Mucosa of descending colon (tissue), 3 donors: ENCODE data around the gene SPTBN1. TPM values are rescaled to one million over a fixed set of nuclear protein-coding genes. Genes with fewer than 3 reads are reported as not detected.

Experiments used
- ATAC-seq: fragments of 200-7000 bp; cut with Tn5 transposase; one replicate; pipeline ENCODE4 v1.9.1; 2020; ENCODE audit warnings: mild to moderate bottlenecking, moderate library complexity
- DNase-seq, 3 donors: peaks; one replicate each; pipeline ENCODE4 v3.0.0-alpha.2; 2020
- H3K36me3 ChIP-seq: fragments of 200-600 bp; one replicate; pipeline ENCODE4 v1.8.0; 2021; ENCODE audit warnings: low read depth, mild to moderate bottlenecking
- H3K4me1 ChIP-seq: fragments of 200-600 bp; one replicate; pipeline ENCODE4 v1.8.0; 2021; ENCODE audit warnings: low read depth, mild to moderate bottlenecking
- H3K4me3 ChIP-seq: fragments of 200-600 bp; one replicate; pipeline ENCODE4 v1.8.0; 2021; ENCODE audit warnings: mild to moderate bottlenecking
- H3K9me3 ChIP-seq: fragments of 200-600 bp; one replicate; pipeline ENCODE4 v1.8.0; 2021; ENCODE audit warnings: mild to moderate bottlenecking
- intact Hi-C, 2 donors: fragments of 100-400 bp; cut with DNase I in 1 of 2; cut with micrococcal nuclease in 1 of 2; formaldehyde crosslinking; loops; one replicate each; pipeline versions ENCODE4 v1.11.0 to v1.11.1; 2022; cut with DNase I, micrococcal nuclease
- total RNA-seq, 3 donors: library from RNA; stranded (reverse); fragmentation: NEBNext Ultra II Directional in 2 of 3; extraction: Animal tissue kit (Norgen Biotek cat#: 25700) in 2 of 3; gene quantifications; one replicate each; pipeline versions ENCODE4 v1.2.1 to v1.2.4, GENCODE V29; 2021 to 2023
- TF ChIP-seq, protein P1 (sequence below): fragments of 200-600 bp; IDR thresholded peaks from one replicate; pipeline ENCODE4 v1.8.0; 2022; ENCODE audit warnings: antibody characterized with exemption, mild to moderate bottlenecking
- donor health status: DM: no; HTN: no; CAD: no; lungs with moderate emphysema.
- donor health status: DM: no; HTN: no; CAD: no.
- donor health status: DM: no; HTN: yes; CAD: no.

SPTBN1 gene
- total RNA-seq, 3 donors from 2014 or later, result 237 to 396 (median 392) TPM

DNA sequence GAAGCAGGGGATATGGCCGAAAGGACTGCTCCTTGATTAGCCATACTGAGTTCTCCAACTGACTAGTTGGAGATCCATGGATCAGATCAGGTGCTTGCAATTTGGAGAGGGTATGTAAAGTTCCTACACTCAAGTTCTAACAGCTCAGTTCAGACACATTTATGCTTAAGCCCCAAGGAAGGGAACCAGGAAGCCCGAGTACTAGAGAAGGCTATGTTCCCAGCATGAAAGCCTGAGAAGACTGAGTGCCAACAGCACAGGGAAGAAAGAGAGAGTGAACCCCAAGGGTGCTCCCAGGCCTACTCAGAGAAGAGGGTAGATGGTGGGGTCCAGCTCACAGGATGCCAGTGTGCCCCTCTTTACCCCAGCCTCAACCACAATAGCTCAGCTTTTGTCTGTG is 16.1 kb upstream of the SPTBN1 start:
- Histone ChIP-seq H3K4me3 (no peak overlapping the region), H3K36me3 (no peaks in the 10 kb centered on the region), H3K9me3 (no peaks in the 10 kb centered on the region), H3K4me1 (no peaks in the 10 kb centered on the region)
- DNase-seq (no peak), ATAC-seq (no peak)
- intact Hi-C loops, result no loop called here
- TF ChIP-seq, protein P1, sequence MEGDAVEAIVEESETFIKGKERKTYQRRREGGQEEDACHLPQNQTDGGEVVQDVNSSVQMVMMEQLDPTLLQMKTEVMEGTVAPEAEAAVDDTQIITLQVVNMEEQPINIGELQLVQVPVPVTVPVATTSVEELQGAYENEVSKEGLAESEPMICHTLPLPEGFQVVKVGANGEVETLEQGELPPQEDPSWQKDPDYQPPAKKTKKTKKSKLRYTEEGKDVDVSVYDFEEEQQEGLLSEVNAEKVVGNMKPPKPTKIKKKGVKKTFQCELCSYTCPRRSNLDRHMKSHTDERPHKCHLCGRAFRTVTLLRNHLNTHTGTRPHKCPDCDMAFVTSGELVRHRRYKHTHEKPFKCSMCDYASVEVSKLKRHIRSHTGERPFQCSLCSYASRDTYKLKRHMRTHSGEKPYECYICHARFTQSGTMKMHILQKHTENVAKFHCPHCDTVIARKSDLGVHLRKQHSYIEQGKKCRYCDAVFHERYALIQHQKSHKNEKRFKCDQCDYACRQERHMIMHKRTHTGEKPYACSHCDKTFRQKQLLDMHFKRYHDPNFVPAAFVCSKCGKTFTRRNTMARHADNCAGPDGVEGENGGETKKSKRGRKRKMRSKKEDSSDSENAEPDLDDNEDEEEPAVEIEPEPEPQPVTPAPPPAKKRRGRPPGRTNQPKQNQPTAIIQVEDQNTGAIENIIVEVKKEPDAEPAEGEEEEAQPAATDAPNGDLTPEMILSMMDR, result no peak

DNA sequence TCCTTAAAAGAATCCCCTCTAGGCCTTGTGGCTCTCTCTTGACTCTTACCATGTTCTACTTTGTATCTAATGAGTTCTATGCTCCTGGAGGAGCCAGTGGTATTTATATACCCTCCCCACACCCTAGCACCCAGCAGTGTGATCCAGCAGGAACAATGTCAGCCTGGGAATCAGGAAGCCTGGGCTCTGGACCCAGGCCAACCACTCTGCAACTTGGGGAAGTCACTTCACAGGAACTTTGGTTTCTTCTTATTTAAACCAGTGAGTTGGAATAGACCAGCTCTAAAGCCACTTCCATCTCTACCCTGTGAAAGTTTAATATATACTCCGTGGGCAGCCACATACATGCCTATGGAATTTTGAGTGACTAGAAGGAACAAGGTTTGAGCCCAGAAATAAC is 11.6 kb upstream of the SPTBN1 start:
- H3K9me3 ChIP-seq, result no peaks in the 10 kb centered on the region
- no peaks in the 10 kb centered on the region for H3K4me1 ChIP-seq
- intact Hi-C loops, result no loop called here
- no peak for DNase-seq
- H3K4me3 ChIP-seq, result no peak overlapping the region
- no peaks in the 10 kb centered on the region for H3K36me3 ChIP-seq
- TF ChIP-seq, protein P1, result no peak
- no peak for ATAC-seq

DNA sequence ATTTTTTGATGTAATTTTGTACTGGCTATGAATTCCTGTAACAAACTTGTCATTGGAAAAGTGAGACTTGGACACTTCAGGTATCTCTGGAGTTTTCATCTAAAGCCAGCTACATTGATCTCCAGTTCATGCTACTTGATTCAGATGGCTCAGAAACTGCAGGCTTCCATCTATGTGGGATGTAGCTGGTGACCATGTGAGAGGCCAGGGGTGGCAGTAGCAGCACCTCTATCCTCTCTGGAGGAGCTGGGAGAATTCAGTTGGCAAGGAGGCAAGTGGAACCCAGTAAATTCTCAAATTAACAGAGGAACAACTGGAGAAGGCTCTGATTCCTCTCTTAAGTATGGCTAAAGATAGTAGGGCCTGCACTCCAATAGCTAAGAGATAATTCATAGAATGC is 10.0 kb upstream of the SPTBN1 start:
- TF ChIP-seq, protein P1, result no peak
- DNase-seq, result no peak
- no peak for ATAC-seq

DNA sequence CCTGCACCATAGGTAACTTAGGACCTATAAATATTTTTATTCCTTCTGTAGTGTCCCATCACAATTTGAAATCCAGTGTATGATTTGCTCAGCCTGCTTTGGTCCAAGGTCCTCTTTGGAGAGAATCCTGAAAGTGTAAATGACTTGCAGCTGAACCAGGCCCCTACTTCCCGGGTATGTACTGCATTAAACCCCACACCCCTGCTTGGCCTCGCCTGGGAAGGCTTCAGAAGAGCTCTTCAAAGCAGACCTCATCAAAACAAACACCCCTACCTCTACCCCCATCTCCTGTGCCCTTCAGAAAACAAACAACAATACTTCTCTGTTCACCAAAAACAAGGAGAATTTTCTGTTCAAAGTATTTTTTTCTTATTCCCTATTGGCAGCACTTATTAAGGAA is 9.5 kb upstream of the SPTBN1 start:
- DNase-seq (no peak), ATAC-seq (no peak)
- TF ChIP-seq, protein P1, result no peak
- Histone ChIP-seq H3K4me3 (no peak overlapping the region), H3K36me3 (no peaks in the 10 kb centered on the region), H3K4me1 (no peaks in the 10 kb centered on the region), H3K9me3 (no peaks in the 10 kb centered on the region)
- intact Hi-C loops, result no loop called here

More for the DNA sequence above, 10.0 kb upstream of the SPTBN1 start:
- intact Hi-C loops, result no loop called here
- Histone ChIP-seq H3K9me3 (no peaks in the 10 kb centered on the region), H3K4me1 (no peaks in the 10 kb centered on the region), H3K4me3 (no peak overlapping the region), H3K36me3 (no peaks in the 10 kb centered on the region)

DNA sequence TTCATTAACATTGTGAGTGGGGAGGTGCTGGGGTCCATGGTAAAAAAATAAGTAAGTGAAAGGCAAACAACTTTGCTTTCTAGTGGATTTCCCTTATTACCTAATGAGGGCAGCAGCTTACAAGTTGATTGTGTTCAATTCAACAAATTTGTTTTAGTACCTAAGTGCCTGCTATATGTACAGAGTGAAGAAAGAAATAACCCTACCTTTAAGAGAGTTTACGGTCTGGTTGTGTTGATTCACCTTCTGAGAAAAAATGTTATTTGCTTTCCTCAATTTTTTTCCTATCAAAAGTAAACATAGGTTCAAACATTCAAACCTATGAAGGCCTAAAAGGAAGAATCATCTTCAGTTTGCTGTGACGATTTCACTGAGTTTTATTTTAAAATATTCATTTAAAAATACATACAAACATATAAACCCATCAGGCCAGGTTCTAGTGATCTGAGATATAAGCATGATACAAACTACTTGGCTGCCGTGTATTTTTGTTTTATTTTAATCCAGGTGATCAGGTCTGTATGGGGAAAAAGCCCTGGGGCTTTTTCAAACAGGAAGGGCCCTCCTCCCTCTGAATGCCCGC is 1.5 kb upstream of the SPTBN1 start:
- ATAC-seq (no peak), DNase-seq (no peak)
- intact Hi-C loops, result no loop called here
- Histone ChIP-seq H3K4me1 (peaks cover 9% of the 10 kb centered on the region), H3K9me3 (no peaks in the 10 kb centered on the region), H3K36me3 (no peaks in the 10 kb centered on the region), H3K4me3 (no peak overlapping the region)
- TF ChIP-seq, protein P1, result no peak

DNA sequence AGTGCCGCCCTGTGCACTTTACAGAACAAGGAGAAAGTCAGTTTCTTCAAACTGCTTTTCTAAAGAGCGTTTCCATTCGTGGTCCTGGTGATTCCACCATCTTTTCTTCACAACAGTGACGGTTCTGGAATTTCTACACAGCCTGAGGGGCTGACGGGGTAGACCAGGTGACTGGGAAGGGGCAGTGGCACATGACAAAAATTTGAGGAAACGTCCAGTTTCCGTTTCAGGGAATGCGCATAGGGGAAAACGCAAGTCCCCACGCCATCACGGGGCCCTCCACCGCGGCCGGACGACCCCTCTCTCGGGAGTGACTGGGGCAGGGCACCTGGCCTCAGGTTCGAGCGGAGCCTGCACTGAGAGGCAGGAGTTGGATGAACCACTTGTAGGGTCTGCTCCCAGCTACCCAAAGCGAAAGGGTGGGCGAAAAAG is 980 bp upstream of the SPTBN1 start:
- no peak for DNase-seq
- Histone ChIP-seq H3K4me3 (no peak overlapping the region), H3K9me3 (no peaks in the 10 kb centered on the region), H3K4me1 (peaks cover 9% of the 10 kb centered on the region), H3K36me3 (no peaks in the 10 kb centered on the region)
- intact Hi-C loops, result no loop called here
- ATAC-seq, result no peak
- TF ChIP-seq, protein P1, result no peak
